Measurements from ENCODE around the gene PRTN3.
"Not testable (repeated sequence)": the region's sequence is repeated elsewhere in the genome, so short reads cannot be mapped to it uniquely, and the experiment has no call there.

Gene PRTN3

DNA sequence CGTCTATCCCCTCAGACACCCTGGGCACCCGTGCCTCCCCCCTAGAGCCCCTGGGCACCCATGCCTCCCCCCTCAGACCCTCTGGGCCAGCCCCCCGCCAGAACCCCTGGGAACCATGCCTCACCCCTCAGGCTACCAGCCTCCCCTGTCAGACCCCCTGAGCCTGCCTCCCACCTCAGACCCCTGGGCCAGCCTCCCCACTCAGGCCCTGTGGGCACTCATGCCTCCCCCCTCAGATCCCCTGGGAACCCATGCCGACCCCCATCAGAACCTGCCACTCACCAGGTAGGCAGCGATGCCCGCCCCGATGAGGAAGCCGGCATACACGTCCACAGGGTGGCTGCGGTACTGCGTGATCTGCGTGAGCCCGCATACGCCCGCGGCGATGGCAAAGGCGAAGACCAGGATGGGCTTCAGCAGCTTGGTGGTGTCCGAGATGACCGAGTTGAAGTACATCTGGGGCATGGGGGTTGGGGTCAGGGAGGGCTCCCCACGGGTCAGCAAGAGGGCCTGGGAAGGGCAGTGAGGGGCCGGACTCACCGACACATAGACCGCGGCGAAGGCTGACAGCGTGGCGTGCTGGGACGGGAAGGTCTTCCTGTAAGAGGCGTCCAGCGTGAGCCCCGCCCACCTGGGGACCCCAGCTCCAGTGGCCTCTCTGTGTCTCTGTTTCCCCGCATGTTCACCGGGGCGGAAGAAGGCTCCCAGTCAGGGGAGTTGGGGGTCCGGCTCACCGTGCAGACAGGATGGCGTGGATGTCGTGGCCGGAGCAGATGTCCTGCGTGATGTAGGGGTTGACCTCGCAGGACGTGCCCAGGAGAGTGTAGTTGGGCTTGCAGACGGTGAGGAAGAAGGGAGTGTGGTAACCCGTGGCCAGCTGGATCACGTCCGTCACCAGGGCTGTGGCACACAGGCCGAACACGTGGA lies 26.4 kb upstream of the PRTN3 start:
- ChIA-PET POLR2A (no interaction called here), CTCF (no interaction called here)
- no peak for DNase-seq (ENCODE audit: extremely low spot score)
- TF ChIP-seq FOXA1 (IDR thresholded peaks at IDR 0.05) (no peak), SP1 (IDR thresholded peaks at IDR 0.05) (no peak), ZNF384 (IDR thresholded peaks at IDR 0.05) (no peak), NFRKB (IDR thresholded peaks at IDR 0.05) (no peak), HDGF (IDR thresholded peaks at IDR 0.05; ENCODE audit: borderline replicate concordance) (no peak), TARDBP (IDR thresholded peaks at IDR 0.05) (no peak), BHLHE40 (IDR thresholded peaks at IDR 0.05; ENCODE audit: borderline replicate concordance) (no peak), PKNOX1 (IDR thresholded peaks at IDR 0.05) (no peak), ARNT (IDR thresholded peaks at IDR 0.05) (no peak), CTBP1 (IDR thresholded peaks at IDR 0.05; ENCODE audit: borderline replicate concordance) (no peak), ELF4 (IDR thresholded peaks at IDR 0.05) (no peak)

DNA sequence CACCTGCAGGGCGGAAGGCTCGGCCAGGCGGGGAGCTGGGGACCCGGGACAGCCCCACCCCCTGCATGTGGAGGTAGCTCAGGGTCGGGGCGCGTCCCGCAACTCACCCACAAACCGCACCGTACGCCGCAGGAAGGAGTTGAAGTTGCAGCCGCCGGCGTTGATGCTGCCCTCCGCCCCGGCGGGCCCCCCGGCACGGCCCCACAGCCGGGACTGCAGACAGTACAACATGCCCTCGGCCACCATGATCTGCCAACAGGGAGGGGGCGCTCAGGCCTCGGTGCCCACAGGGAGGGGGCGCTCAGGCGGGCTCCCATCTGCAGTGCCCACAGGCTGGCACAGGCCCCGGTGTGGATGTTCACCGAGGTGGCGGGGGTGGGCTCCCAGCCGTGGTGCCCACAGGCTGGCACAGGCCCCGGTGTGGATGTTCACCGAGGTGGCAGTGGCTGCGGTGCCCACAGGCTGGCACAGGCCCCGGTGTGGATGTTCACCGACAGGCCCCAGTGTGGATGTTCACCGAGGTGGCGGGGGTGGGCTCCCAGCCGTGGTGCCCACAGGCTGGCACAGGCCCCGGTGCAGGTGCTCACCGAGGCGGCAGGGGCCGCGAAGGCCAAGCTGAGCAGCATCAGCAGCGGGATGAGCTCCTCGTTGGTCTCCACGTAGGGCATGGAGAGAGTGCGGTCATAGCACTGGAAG lies 25.6 kb upstream of the PRTN3 start:
- no peak for TF ChIP-seq FOXK2 (IDR thresholded peaks at IDR 0.05)
- TF ChIP-seq SUZ12 (IDR thresholded peaks at IDR 0.05) = no peak
- TF ChIP-seq ARNT (IDR thresholded peaks at IDR 0.05) = no peak
- no peak for TF ChIP-seq ZNF384 (IDR thresholded peaks at IDR 0.05)
- TF ChIP-seq TARDBP (IDR thresholded peaks at IDR 0.05) = no peak
- TF ChIP-seq BHLHE40 (IDR thresholded peaks at IDR 0.05; ENCODE audit: borderline replicate concordance) = no peak
- no peak for TF ChIP-seq L3MBTL2 (conservative IDR thresholded peaks at IDR 0.05)
- TF ChIP-seq FOXA1 (IDR thresholded peaks at IDR 0.05) = no peak
- ChIA-PET CTCF (no interaction called here), POLR2A (no interaction called here)
- no peak for DNase-seq (ENCODE audit: extremely low spot score)

GRCh38 chr19:815775-816499 lies 24.9 kb upstream of the PRTN3 start:
- ChIA-PET CTCF (no interaction called here), POLR2A (no interaction called here)
- no peak for DNase-seq (ENCODE audit: extremely low spot score)
- TF ChIP-seq L3MBTL2 (conservative IDR thresholded peaks at IDR 0.05) (no peak), FOXM1 (IDR thresholded peaks at IDR 0.05; ENCODE audit: borderline replicate concordance) (no peak), ARNT (IDR thresholded peaks at IDR 0.05) (no peak), LEF1 (IDR thresholded peaks at IDR 0.05; ENCODE audit: borderline replicate concordance) (no peak), FOXA1 (IDR thresholded peaks at IDR 0.05) (no peak), PKNOX1 (IDR thresholded peaks at IDR 0.05) (no peak)

DNA sequence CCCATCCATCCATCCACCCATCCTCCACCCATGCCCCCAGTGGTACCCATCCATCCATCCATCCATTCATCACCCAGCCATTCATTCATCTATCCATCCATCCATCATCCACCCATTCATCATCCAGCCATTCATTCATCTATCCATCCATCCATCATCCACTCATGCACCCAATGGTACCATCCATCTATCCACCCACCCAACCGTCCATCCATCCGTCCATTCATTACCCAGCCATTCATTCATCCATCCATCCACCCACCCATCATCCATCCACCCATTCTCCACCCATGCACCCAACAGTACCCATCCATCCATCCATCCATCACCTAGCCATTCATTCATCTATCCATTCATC lies 24.3 kb upstream of the PRTN3 start:
- CTCF ChIA-PET = no interaction called here
- POLR2A ChIA-PET = no interaction called here
- no peak for TF ChIP-seq SP1 (IDR thresholded peaks at IDR 0.05)
- no peak for TF ChIP-seq FOXA1 (IDR thresholded peaks at IDR 0.05)
- TF ChIP-seq ZNF384 (IDR thresholded peaks at IDR 0.05) = no peak
- TF ChIP-seq SUZ12 (IDR thresholded peaks at IDR 0.05) = no peak
- TF ChIP-seq ARNT (IDR thresholded peaks at IDR 0.05) = no peak
- TF ChIP-seq NFRKB (IDR thresholded peaks at IDR 0.05) = no peak
- TF ChIP-seq FOXK2 (IDR thresholded peaks at IDR 0.05) = no peak
- TF ChIP-seq TARDBP (IDR thresholded peaks at IDR 0.05) = no peak
- no peak for TF ChIP-seq HDGF (IDR thresholded peaks at IDR 0.05; ENCODE audit: borderline replicate concordance)
- no peak for TF ChIP-seq ELF4 (IDR thresholded peaks at IDR 0.05)
- no peak for TF ChIP-seq LEF1 (IDR thresholded peaks at IDR 0.05; ENCODE audit: borderline replicate concordance)
- TF ChIP-seq FOXM1 (IDR thresholded peaks at IDR 0.05; ENCODE audit: borderline replicate concordance) = no peak
- TF ChIP-seq PKNOX1 (IDR thresholded peaks at IDR 0.05) = no peak
- no peak for TF ChIP-seq BHLHE40 (IDR thresholded peaks at IDR 0.05; ENCODE audit: borderline replicate concordance)
- TF ChIP-seq CTBP1 (IDR thresholded peaks at IDR 0.05; ENCODE audit: borderline replicate concordance) = no peak
- TF ChIP-seq L3MBTL2 (conservative IDR thresholded peaks at IDR 0.05) = no peak
- DNase-seq (ENCODE audit: extremely low spot score) = no peak

DNA sequence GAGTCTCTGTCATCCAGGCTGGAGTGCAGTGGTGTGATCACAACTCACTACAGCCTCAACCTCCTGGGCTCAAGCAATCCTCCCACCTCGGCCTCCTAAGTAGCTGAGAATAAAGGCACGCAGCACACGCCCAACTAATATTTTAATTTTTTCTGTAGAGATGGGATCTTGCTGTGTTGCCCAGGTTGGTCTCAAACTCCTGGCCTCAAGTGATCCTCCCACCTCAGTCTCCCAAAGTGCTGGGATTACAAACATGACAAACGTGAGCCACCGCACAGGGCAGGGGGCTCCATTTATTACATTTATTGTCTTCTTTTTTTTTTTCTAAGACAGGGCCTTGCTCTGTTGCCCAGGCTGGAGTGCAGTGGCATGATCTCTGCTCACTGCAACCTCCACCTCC lies 20.6 kb upstream of the PRTN3 start:
- CTCF ChIA-PET; DNase-seq (ENCODE audit: extremely low spot score): not testable (repeated sequence)
- POLR2A ChIA-PET = interaction anchor here (0.9 kb wide), 1 partner anchor 15 kb away, joined by 3 read pairs; no protein-coding TSS in a partner anchor

DNA sequence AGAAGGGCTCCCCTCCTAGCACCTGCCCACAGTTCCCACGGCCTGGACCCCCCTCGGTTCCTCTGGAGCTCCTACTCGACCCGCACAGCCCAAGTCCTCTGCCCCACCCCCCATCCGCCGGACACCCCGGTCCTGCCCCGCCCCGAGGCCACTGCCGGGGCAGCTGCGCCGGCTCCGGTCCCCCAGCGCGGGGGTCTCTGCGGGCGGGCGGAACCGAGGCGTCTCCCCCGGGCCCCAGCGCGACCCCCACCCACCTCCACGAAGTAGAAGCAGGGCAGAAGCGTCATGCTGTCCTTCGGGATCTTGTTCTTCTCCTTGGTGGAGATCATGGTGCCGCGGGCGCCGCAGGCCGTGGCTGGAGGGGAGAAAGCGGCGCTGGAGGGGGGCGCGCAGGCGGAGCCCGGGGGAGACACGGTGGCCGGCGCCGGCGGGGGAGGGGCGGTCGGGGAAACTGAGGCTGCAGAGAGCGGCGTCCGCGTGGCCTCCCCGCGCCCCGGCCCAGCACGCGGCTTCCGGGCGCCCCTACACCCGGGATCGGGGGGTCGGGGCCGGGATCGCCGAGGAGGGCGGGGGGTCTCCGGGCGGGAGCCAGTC lies 19.5 kb upstream of the PRTN3 start:
- TF ChIP-seq SUZ12 (IDR thresholded peaks at IDR 0.05) (no peak), CTBP1 (IDR thresholded peaks at IDR 0.05; ENCODE audit: borderline replicate concordance) (no peak), SP1 (IDR thresholded peaks at IDR 0.05) (no peak), TARDBP (IDR thresholded peaks at IDR 0.05) (no peak), L3MBTL2 (conservative IDR thresholded peaks at IDR 0.05) (no peak), LEF1 (IDR thresholded peaks at IDR 0.05; ENCODE audit: borderline replicate concordance) (no peak), FOXA1 (IDR thresholded peaks at IDR 0.05) (no peak), HDGF (IDR thresholded peaks at IDR 0.05; ENCODE audit: borderline replicate concordance) (no peak), ARNT (IDR thresholded peaks at IDR 0.05) (no peak), FOXK2 (IDR thresholded peaks at IDR 0.05) (no peak), FOXM1 (IDR thresholded peaks at IDR 0.05; ENCODE audit: borderline replicate concordance) (no peak), NFRKB (IDR thresholded peaks at IDR 0.05) (no peak)
- ChIA-PET CTCF (no interaction called here), POLR2A (interaction anchor here (0.9 kb wide), 1 partner anchor 17 kb away, joined by 3 read pairs; no protein-coding TSS in a partner anchor)
- no peak for DNase-seq (ENCODE audit: extremely low spot score)
